GM21786 (cell line): ENCODE measurements around the gene ELAC2.
"Not testable (repeated sequence)": the region's sequence is repeated elsewhere in the genome, so short reads cannot be mapped to it uniquely, and the experiment has no call there.

Source experiments
- ATAC-seq: cut with Tn5 transposase; IDR thresholded peaks from one replicate; pipeline ENCODE4 v1.9.1; 2021; ENCODE audit not compliant: unreplicated experiment

ELAC2 gene

GRCh38 chr17:12990041-12990808 is 27.6 kb downstream of the ELAC2 start:
- no peak for ATAC-seq

- no peak for ATAC-seq
Measured at GRCh38 chr17:12987120-12987519, 30.7 kb downstream of the ELAC2 start.

- ATAC-seq = no peak
Measured at GRCh38 chr17:12985431-12986293, 32.2 kb downstream of the ELAC2 start.

- no peak for ATAC-seq
Measured at GRCh38 chr17:12983991-12984884, 33.6 kb downstream of the ELAC2 start.

DNA sequence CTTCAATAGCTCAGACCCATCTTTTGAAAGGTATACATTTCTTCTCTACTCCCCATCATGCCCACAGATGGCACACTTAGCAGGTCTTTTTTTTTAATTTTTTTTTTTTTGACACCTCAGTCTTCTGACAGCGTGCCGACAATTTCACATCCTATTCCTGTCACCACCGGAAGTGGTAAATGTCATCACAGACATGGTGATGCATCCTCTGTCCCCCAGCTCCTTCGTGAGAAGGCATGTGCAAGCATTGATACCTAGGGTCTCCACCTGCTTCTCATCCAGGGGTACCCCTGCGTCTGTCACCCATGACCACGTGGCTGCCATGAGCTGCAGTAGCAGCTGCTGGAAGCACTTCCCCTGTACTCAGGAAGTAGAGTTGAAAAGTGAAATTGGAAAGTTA is 35.6 kb downstream of the ELAC2 start:
- no peak for ATAC-seq

GRCh38 chr17:12979826-12980500 is 37.9 kb downstream of the ELAC2 start:
- no peak for ATAC-seq

DNA sequence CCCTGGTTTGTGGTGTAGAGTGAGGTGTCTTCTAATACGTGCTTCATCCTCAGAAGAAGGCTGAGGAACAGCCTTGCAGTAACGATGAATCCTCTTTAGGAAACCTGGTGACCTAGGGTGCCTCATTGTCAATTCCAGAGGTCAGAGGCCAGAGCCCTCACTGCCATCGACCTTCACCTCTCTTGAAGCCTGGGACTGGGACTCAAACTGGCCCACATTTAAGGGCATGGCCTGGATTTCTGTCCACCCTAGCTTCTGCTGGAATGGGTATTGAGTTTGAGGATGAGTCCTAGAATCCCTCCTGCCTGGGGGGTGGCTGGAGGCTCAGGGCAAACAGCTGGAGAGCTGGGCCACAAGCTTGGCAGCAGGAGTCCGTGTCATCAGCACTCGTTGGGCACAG is 38.6 kb downstream of the ELAC2 start:
- no peak for ATAC-seq

- ATAC-seq = not testable (repeated sequence)
Measured at GRCh38 chr17:12978787-12979186, 39.0 kb downstream of the ELAC2 start.

GRCh38 chr17:12977008-12977751 is 40.6 kb downstream of the ELAC2 start:
- no peak for ATAC-seq

DNA sequence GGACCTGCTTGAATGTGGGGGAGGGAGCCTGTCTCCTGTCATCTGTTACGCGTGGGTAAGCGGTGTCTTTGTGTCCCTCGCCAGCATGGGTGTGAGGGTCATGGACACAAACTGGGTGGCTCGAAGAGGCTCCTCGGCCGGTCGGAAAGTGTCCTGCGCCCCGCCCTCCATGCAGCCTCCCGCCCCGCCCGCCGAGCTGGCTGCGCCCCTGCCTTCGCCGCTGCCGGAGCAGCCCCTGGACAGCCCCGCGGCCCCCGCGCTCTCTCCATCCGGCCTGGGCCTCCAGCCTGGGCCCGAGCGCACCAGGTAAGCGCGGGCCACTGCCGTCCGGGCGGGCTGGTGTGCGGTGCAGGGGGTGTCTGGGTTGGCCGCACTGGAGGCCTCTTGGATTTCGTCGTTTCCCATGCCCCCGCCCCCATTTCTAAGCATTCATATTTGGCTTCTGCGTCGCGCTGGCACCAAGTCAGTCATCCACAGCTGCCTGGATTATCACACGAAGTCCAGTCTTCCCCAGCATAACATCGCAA is 43.8 kb downstream of the ELAC2 start:
- ATAC-seq = no peak

- ATAC-seq = no peak
Measured at GRCh38 chr17:12973496-12974004, 44.3 kb downstream of the ELAC2 start.

DNA sequence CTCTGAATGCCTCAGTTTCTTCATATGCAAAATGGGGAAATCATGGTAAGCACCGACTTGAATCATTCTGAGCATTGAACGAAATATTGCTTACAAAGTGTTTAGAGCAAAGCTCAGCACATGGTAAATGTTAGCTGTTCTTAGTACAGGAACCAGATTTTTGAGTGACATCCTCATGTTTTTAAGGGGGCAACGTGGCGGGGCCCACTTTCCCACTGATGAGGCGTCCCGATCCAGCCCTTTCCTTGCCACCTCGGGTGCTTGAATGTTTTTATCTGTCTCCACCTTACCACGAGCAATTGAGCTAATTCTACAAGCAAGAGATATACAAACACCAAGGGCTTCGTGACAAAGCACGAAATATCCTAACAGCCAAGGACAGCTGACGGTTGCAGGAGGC is 49.9 kb downstream of the ELAC2 start:
- no peak for ATAC-seq

GRCh38 chr17:12966413-12966812 is 51.4 kb downstream of the ELAC2 start:
- ATAC-seq = no peak

DNA sequence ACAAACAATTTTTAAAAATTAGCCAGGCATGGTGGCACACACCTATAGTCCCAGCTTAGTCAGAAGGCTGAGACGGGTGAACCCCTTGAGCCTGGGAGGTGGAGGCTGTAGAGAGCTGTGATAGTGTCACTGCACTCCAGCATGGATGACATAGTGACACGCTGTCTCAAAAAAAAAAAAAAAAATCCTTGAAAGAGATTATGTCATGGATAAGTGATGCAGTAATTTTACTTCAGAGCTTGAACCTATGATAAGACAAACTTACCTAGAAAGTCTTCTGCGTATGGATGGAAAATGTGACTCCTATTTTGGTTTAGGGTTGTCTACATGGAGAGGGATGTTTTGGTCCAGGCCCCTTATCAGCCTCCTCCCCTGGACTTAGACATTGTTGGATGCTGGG is 51.8 kb downstream of the ELAC2 start:
- no peak for ATAC-seq

DNA sequence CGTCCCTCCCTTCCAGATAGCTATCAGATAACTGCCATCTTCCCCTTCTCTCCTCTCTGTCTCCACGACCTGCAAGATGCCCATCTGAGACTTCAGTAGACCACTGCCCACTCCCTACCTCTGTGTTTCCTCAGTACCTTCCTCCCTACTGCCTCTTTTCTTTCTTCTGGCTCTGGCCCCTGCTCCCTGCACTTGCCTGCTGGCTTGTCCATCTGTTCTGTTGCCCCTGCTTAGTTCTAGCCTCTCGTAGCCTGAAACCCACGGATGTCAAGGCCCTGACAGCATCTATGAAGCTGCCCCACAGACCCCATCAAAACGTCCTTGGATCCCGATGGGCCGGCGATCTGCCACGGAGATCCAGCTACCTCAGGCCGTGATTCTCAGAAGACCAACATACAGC is 53.0 kb downstream of the ELAC2 start:
- ATAC-seq = no peak

GRCh38 chr17:12964162-12964561 is 53.7 kb downstream of the ELAC2 start:
- no peak for ATAC-seq

- no peak for ATAC-seq
Measured at GRCh38 chr17:12963505-12963904, 54.3 kb downstream of the ELAC2 start.

DNA sequence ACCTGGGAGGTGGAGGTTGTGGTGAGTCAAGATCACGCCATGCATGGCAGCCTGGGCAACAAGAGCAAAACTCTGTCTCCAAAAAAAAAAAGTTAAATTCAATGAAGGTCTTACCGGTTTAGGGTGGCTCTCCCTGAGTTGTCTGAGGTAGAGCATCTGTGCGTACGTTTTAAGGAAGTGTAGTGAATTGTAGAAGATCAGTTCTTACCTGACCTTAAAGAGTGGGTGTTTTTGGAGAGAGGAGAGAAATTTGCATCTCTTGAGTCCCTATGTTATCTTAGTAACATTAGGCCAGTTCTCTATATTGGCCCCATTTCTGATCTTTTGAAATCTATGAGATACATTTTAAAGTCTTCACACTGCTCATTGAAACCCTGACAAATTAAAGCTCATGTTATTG is 56.2 kb downstream of the ELAC2 start:
- no peak for ATAC-seq

DNA sequence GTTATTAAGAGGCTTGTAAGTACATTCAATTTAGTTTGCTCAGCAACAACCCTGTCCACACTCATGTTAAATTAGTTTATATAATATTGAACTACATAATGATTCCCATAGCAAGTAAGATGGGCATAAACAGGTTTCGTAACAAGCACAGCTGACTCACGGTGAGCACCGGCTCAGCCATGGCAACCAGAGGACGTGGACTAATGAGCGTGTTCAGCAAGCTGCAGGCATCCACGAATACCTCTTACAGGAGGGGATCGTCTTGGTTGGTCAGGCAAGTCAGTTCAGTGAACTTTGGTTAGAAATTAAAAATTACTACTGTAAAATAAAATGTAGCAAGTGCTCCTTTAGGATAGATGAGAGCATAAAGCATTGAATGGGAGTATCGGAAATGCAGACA is 58.4 kb downstream of the ELAC2 start:
- ATAC-seq = no peak

GRCh38 chr17:12958786-12959185 is 59.0 kb downstream of the ELAC2 start:
- ATAC-seq = no peak
